Trophoblast cell (in vitro differentiated cells and primary cell): ENCODE data around the gene NOVA1.

ENCODE experiments used
- DNase-seq, 2 donors: peaks; one replicate each; pipeline ENCODE4 v3.0.0-alpha.2; 2016
- H2AFZ ChIP-seq: 2 replicates; pipeline ENCODE4 v1.6.1; 2013; ENCODE audit warnings: low read length, moderate library complexity, mild to moderate bottlenecking; ENCODE audit not compliant: insufficient read depth, poor library complexity
- H2AK5ac ChIP-seq: 2 replicates; pipeline ENCODE4 v1.6.1; 2013; ENCODE audit warnings: mild to moderate bottlenecking, low read length
- H2BK120ac ChIP-seq: 2 replicates; pipeline ENCODE4 v1.6.1; 2013; ENCODE audit warnings: low read length, mild to moderate bottlenecking, moderate library complexity; ENCODE audit not compliant: insufficient read depth, poor library complexity
- H2BK12ac ChIP-seq: 2 replicates; pipeline ENCODE4 v1.6.1; 2013; ENCODE audit warnings: mild to moderate bottlenecking, low read length, moderate library complexity
- H2BK5ac ChIP-seq: 2 replicates; pipeline ENCODE4 v1.6.1; 2013; ENCODE audit warnings: low read length, low read depth, moderate library complexity, mild to moderate bottlenecking; ENCODE audit not compliant: poor library complexity
- H3K14ac ChIP-seq: 2 replicates; pipeline ENCODE4 v1.6.1; 2013; ENCODE audit warnings: mild to moderate bottlenecking, low read length
- H3K18ac ChIP-seq: 2 replicates; pipeline ENCODE4 v1.6.1; 2013; ENCODE audit warnings: mild to moderate bottlenecking, low read length
- H3K23ac ChIP-seq: 2 replicates; pipeline ENCODE4 v1.6.1; 2013; ENCODE audit warnings: low read length
- H3K27ac ChIP-seq: 2 replicates; pipeline ENCODE4 v1.5.1; 2013; ENCODE audit warnings: low read depth, mild to moderate bottlenecking, inconsistent platforms, low read length, moderate library complexity
- H3K27me3 ChIP-seq: 2 replicates; pipeline ENCODE4 v1.6.1; 2013; ENCODE audit warnings: inconsistent platforms, mild to moderate bottlenecking, low read length, moderate library complexity; ENCODE audit not compliant: insufficient read depth
- H3K36me3 ChIP-seq, 2 experiments: 1 replicate in 1 of 2; 2 replicates in 1 of 2; pipeline ENCODE4 v1.6.1; 2013; ENCODE audit warnings: low read length in 2 of 2, mild to moderate bottlenecking in 2 of 2, moderate library complexity in 1 of 2; ENCODE audit not compliant: insufficient read depth in 2 of 2, control insufficient read depth in 1 of 2
- H3K4ac ChIP-seq: 2 replicates; pipeline ENCODE4 v1.6.1; 2013; ENCODE audit warnings: low read depth, mild to moderate bottlenecking, low read length, moderate library complexity
- H3K4me1 ChIP-seq, 2 experiments: 1 replicate in 1 of 2; 2 replicates in 1 of 2; pipeline ENCODE4 v1.6.1; 2013; ENCODE audit warnings: low read length in 2 of 2, mild to moderate bottlenecking in 2 of 2, moderate library complexity in 1 of 2; ENCODE audit not compliant: insufficient read depth in 2 of 2, control insufficient read depth in 1 of 2
- H3K4me2 ChIP-seq: 2 replicates; pipeline ENCODE4 v1.6.1; 2013; ENCODE audit warnings: inconsistent platforms, mild to moderate bottlenecking, low read length, moderate library complexity
- H3K4me3 ChIP-seq: 2 replicates; pipeline ENCODE4 v1.5.1; 2013; ENCODE audit warnings: mild to moderate bottlenecking, low read depth, low read length, inconsistent platforms
- H3K79me1 ChIP-seq: one replicate; pipeline ENCODE4 v1.6.1; 2013; ENCODE audit warnings: low read length
- H3K79me2 ChIP-seq: 2 replicates; pipeline ENCODE4 v1.6.1; 2013; ENCODE audit warnings: low read length, mild to moderate bottlenecking; ENCODE audit not compliant: control insufficient read depth, insufficient read depth, poor library complexity
- H3K9ac ChIP-seq: 2 replicates; pipeline ENCODE4 v1.6.1; 2013; ENCODE audit warnings: mild to moderate bottlenecking, low read length
- H3K9me3 ChIP-seq: 2 replicates; pipeline ENCODE4 v1.6.1; 2013; ENCODE audit warnings: low read depth, mild to moderate bottlenecking, control low read depth, inconsistent platforms, low read length; ENCODE audit not compliant: insufficient read depth
- H4K12ac ChIP-seq: 2 replicates; pipeline ENCODE4 v1.6.1; 2013; ENCODE audit warnings: low read depth, mild to moderate bottlenecking, low read length, moderate library complexity
- H4K8ac ChIP-seq: 2 replicates; pipeline ENCODE4 v1.6.1; 2013; ENCODE audit warnings: low read depth, mild to moderate bottlenecking, low read length, moderate library complexity
- H4K91ac ChIP-seq: one replicate; pipeline ENCODE4 v1.6.1; 2013; ENCODE audit warnings: low read depth, mild to moderate bottlenecking, low read length, moderate library complexity
- WGBS: extraction: QIAGEN DNeasy Blood & Tissue Kit; methylation state at CpG from one replicate; pipeline ENCODE4 v1.1.7; 2013; ENCODE audit warnings: missing lambda C conversion rate; ENCODE audit not compliant: insufficient read length, insufficient coverage; ENCODE audit errors: extremely low coverage; 5-methylcytosine and 5-hydroxymethylcytosine counted together

Gene NOVA1

GRCh38 chr14:26401179-26401968, 196.5 kb downstream of the NOVA1 start:
- Histone ChIP-seq H3K79me1 (no peaks in the 10 kb centered on the region), H2BK12ac (no peak overlapping the region), H2BK120ac (no peak overlapping the region), H3K4me1 (no peaks in the 10 kb centered on the region), H3K9ac (no peak overlapping the region), H3K18ac (no peak overlapping the region), H3K23ac (no peak overlapping the region), H2AK5ac (no peak overlapping the region), H3K27me3 (no peaks in the 10 kb centered on the region), H3K4me3 (no peak overlapping the region), H3K27ac (no peak overlapping the region), H3K4ac (no peak overlapping the region), H3K9me3 (no peaks in the 10 kb centered on the region), H3K36me3 (no peaks in the 10 kb centered on the region), H3K79me2 (no peaks in the 10 kb centered on the region), H4K8ac (no peak overlapping the region), H4K12ac (no peak overlapping the region), H2AFZ (no peak overlapping the region), H3K14ac (no peak overlapping the region), H3K4me2 (no peak overlapping the region), H4K91ac (no peak overlapping the region), H2BK5ac (no peak overlapping the region)
- no peak for DNase-seq
- no CpG with 5 or more reads among the region's 11 CpGs for whole genome bisulfite sequencing

DNA sequence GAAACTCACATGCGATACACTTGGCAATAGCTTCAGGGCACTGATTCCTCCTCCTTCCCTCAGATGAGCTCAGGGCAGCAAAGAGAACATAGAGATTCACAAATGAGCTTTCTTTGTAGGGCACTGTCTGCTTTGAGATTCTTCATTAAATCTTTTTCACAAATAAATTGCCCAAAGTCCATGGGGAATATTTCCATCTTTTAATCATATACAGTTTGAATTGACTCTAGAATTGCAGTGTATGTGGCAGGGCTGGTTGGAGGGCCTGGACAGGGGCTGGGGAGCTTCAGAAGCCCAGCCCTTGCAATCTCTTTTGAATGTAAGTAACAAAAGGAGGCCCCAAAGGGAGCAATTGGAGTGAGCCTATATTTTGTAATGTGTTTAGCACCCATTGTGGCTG, 197.5 kb downstream of the NOVA1 start:
- Histone ChIP-seq H2AFZ (no peak overlapping the region), H3K9ac (no peak overlapping the region), H3K9me3 (no peaks in the 10 kb centered on the region), H3K36me3 (no peaks in the 10 kb centered on the region), H3K4me1 (no peaks in the 10 kb centered on the region), H3K4me3 (no peak overlapping the region), H4K12ac (no peak overlapping the region), H3K18ac (no peak overlapping the region), H3K4me2 (no peak overlapping the region), H2BK120ac (no peak overlapping the region), H3K4ac (no peak overlapping the region), H3K23ac (no peak overlapping the region), H2AK5ac (no peak overlapping the region), H2BK5ac (no peak overlapping the region), H3K27me3 (no peaks in the 10 kb centered on the region), H3K27ac (no peak overlapping the region), H3K79me1 (no peaks in the 10 kb centered on the region), H3K14ac (no peak overlapping the region), H3K79me2 (no peaks in the 10 kb centered on the region), H2BK12ac (no peak overlapping the region), H4K91ac (no peak overlapping the region), H4K8ac (no peak overlapping the region)
- DNase-seq: peak in 1 of 2 donors; percentile 2
- no CpG with 5 or more reads among the region's 1 CpG for WGBS

DNA sequence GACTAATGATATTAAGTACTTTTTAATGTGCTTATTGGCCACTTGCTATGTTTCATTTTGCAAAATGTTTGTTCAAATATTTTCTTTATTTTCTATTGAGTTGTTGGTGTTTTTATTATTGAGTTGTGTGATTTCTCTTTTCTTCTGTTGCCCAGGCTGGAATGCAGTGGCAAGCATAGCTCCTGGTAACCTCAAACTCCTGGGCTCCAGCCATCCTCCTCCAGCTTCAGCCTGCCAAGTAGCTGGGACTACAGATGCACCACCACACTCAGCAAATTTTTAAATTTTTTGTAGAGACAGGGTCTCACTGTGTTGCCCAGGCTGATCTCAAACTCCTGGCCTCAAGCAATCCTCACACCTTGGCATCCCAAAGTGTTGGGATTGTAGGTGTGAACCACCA, 199.2 kb downstream of the NOVA1 start:
- Histone ChIP-seq H3K36me3 (no peaks in the 10 kb centered on the region), H3K18ac (no peak overlapping the region), H3K4ac (no peak overlapping the region), H3K27me3 (no peaks in the 10 kb centered on the region), H3K4me1 (no peaks in the 10 kb centered on the region), H3K14ac (no peak overlapping the region), H2BK5ac (no peak overlapping the region), H3K79me2 (no peaks in the 10 kb centered on the region), H3K79me1 (no peaks in the 10 kb centered on the region), H3K27ac (no peak overlapping the region), H4K8ac (no peak overlapping the region), H3K4me2 (no peak overlapping the region), H2BK12ac (no peak overlapping the region), H3K4me3 (no peak overlapping the region), H2AFZ (no peak overlapping the region), H4K91ac (no peak overlapping the region), H3K9ac (no peak overlapping the region), H4K12ac (no peak overlapping the region), H3K9me3 (no peaks in the 10 kb centered on the region), H3K23ac (no peak overlapping the region), H2AK5ac (no peak overlapping the region), H2BK120ac (no peak overlapping the region)
- no peak for DNase-seq
